BJ (cell line): Measurements from ENCODE around the gene PDE4D. TPM values are rescaled to one million over a fixed set of nuclear protein-coding genes. Genes with fewer than 3 reads are reported as not detected.
"Not testable (repeated sequence)": the region's sequence is repeated elsewhere in the genome, so short reads cannot be mapped to it uniquely, and the experiment has no call there.

Experiments used
- CTCF ChIA-PET: fragments of 350-600 bp; formaldehyde crosslinking; extraction: SDS; loops from one replicate; lab custom pipeline; 2021; ENCODE audit warnings: antibody characterized with exemption, inconsistent platforms; lab: Yijun Ruan, JAX
- POLR2A ChIA-PET: fragments of 300-600 bp; sonication (Branson Sonifier 250); formaldehyde crosslinking; extraction: SDS; loops from one replicate; lab custom pipeline; 2021; ENCODE audit warnings: antibody characterized with exemption; lab: Charles Lee
- DNase-seq: peaks from one replicate; pipeline ENCODE4 v3.0.0-alpha.2; 2011; ENCODE audit warnings: low read depth
- H3K27me3 ChIP-seq: 2 replicates; pipeline ENCODE4 v1.6.0; 2011; ENCODE audit warnings: low read length; ENCODE audit not compliant: control insufficient read depth, insufficient read depth
- H3K36me3 ChIP-seq: 2 replicates; pipeline ENCODE4 v1.5.1; 2011; ENCODE audit warnings: low read length; ENCODE audit not compliant: control insufficient read depth, insufficient read depth
- H3K4me3 ChIP-seq: 2 replicates; pipeline ENCODE4 v1.5.1; 2011; ENCODE audit warnings: low read depth, mild to moderate bottlenecking, control low read depth, low read length
- polyA plus RNA-seq: library from polyadenylated mRNA; depleted of rRNA; stranded (reverse); fragments of >200 nt; gene quantifications from 2 replicates; pipeline ENCODE4 v1.2.3, GENCODE V29; 2011
- TF ChIP-seq, protein P1 (sequence below): IDR thresholded peaks from 2 replicates; pipeline ENCODE4 v1.5.1; 2011; ENCODE audit warnings: low read depth, mild to moderate bottlenecking, control low read depth, inconsistent platforms, low read length, moderate library complexity; ENCODE audit not compliant: insufficient read depth

Gene PDE4D
- polyA plus RNA-seq, 1 experiment, result 2.8 TPM

- ChIA-PET CTCF (interaction anchor here (0.9 to 1.4 kb wide), 2 partner anchors 14 to 25 kb away, joined by 3 to 4 read pairs; no protein-coding TSS in a partner anchor), POLR2A (no interaction called here)
- TF ChIP-seq, protein P1, sequence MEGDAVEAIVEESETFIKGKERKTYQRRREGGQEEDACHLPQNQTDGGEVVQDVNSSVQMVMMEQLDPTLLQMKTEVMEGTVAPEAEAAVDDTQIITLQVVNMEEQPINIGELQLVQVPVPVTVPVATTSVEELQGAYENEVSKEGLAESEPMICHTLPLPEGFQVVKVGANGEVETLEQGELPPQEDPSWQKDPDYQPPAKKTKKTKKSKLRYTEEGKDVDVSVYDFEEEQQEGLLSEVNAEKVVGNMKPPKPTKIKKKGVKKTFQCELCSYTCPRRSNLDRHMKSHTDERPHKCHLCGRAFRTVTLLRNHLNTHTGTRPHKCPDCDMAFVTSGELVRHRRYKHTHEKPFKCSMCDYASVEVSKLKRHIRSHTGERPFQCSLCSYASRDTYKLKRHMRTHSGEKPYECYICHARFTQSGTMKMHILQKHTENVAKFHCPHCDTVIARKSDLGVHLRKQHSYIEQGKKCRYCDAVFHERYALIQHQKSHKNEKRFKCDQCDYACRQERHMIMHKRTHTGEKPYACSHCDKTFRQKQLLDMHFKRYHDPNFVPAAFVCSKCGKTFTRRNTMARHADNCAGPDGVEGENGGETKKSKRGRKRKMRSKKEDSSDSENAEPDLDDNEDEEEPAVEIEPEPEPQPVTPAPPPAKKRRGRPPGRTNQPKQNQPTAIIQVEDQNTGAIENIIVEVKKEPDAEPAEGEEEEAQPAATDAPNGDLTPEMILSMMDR, result no peak
Observed at GRCh38 chr5:59785676-59786333, 107.7 kb downstream of the PDE4D start.

DNA sequence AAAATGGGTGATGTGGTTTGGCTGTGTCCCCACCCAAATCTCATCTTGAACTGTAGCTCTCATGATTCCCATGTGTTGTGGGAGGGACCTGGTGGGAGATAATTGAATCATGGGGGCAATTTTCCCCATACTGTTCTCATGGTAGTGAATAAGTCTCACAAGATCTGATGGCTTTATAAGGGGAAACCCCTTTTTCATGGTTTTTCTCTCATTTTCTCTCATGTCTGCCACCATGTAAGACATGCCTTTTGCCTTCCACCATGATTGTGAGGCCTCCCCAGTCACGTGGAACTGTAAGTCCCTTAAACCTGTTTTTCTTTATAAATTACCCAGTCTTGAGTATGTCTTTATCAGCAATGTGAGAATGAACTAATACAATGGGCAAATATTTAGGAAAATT lies 108.8 kb downstream of the PDE4D start:
- DNase-seq, H3K4me3 ChIP-seq, POLR2A ChIA-PET, H3K36me3 ChIP-seq, H3K27me3 ChIP-seq: not testable (repeated sequence)
- CTCF ChIA-PET, result interaction anchor here (0.9 kb wide), 1 partner anchor 15 kb away, joined by 3 read pairs; no protein-coding TSS in a partner anchor

More at GRCh38 chr5:59785676-59786333, 107.7 kb downstream of the PDE4D start:
- Histone ChIP-seq H3K36me3 (no peaks in the 10 kb centered on the region), H3K4me3 (no peak overlapping the region), H3K27me3 (no peaks in the 10 kb centered on the region)
- DNase-seq, result no peak

DNA sequence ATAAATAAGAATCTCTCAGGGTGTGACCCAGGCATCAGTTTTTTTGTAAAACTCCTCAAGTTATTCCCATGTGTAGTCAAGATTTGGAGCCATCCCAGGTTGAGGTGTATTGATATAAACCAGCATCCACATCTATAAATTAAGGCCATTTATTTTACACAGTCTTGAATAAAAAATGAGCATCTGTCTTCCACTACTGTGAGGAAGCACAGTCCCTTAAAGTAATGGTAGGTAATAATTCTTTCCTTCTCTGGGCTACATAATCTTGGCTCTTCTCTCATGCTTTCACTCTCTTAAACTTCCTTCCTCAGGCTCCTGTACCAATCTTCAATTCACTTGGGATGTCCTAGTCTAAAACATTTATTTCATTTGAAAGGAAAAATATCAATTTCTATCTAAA lies 110.3 kb downstream of the PDE4D start:
- TF ChIP-seq, protein P1, result no peak
- Histone ChIP-seq H3K36me3 (no peaks in the 10 kb centered on the region), H3K4me3 (no peak overlapping the region), H3K27me3 (no peaks in the 10 kb centered on the region)
- CTCF ChIA-PET, result interaction anchor here (0.6 kb wide), 1 partner anchor 383 kb away, joined by 4 read pairs; no protein-coding TSS in a partner anchor
- DNase-seq, result no peak
- POLR2A ChIA-PET, result no interaction called here

DNA sequence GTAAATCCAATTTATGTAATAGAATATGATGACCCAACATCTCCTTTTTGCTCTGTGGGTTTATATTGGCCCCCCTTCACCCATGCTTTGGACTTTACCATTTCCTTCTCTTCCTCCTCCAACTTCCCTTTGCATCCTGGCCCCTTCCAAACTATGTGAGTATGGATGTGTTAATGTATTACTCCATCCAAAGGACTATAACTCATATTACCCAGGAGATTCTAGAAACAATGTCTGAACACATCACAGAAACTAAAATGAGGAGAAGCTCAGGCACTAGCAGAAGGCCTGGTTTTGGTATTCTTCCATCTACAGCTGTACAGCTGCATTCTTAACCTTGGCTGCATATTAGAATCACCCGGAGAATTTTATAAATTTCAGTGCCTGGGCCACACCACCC lies 110.7 kb downstream of the PDE4D start:
- H3K36me3 ChIP-seq, result no peaks in the 10 kb centered on the region
- no peak for DNase-seq
- ChIA-PET POLR2A (no interaction called here), CTCF (interaction anchor here (0.6 kb wide), 1 partner anchor 384 kb away, joined by 4 read pairs; no protein-coding TSS in a partner anchor)
- H3K4me3 ChIP-seq, result no peak overlapping the region
- TF ChIP-seq, protein P1, result no peak
- no peaks in the 10 kb centered on the region for H3K27me3 ChIP-seq

GRCh38 chr5:59779453-59779852 lies 114.1 kb downstream of the PDE4D start:
- TF ChIP-seq, protein P1, result no peak
- ChIA-PET POLR2A (no interaction called here), CTCF (no interaction called here)
- Histone ChIP-seq H3K4me3 (no peak overlapping the region), H3K36me3 (no peaks in the 10 kb centered on the region), H3K27me3 (no peaks in the 10 kb centered on the region; the same call in 1 of the 2 replicates)
- no peak for DNase-seq

- TF ChIP-seq, protein P1, result no peak
- no peak for DNase-seq
- POLR2A ChIA-PET, result no interaction called here
- H3K36me3 ChIP-seq, result no peaks in the 10 kb centered on the region
- H3K27me3 ChIP-seq, result no peaks in the 10 kb centered on the region; the same call in 1 of the 2 replicates
- CTCF ChIA-PET, result no interaction called here
- H3K4me3 ChIP-seq, result no peak overlapping the region
Observed at GRCh38 chr5:59777028-59777427, 116.5 kb downstream of the PDE4D start.
